GM10847 (cell line): ENCODE results near the gene ZNF318.

Experiments
- POLR2A ChIP-seq: IDR thresholded peaks from 2 replicates; pipeline ENCODE4 v1.6.1; 2011; ENCODE audit not compliant: insufficient read length; ENCODE audit errors: extremely low read depth

The ZNF318 gene

DNA sequence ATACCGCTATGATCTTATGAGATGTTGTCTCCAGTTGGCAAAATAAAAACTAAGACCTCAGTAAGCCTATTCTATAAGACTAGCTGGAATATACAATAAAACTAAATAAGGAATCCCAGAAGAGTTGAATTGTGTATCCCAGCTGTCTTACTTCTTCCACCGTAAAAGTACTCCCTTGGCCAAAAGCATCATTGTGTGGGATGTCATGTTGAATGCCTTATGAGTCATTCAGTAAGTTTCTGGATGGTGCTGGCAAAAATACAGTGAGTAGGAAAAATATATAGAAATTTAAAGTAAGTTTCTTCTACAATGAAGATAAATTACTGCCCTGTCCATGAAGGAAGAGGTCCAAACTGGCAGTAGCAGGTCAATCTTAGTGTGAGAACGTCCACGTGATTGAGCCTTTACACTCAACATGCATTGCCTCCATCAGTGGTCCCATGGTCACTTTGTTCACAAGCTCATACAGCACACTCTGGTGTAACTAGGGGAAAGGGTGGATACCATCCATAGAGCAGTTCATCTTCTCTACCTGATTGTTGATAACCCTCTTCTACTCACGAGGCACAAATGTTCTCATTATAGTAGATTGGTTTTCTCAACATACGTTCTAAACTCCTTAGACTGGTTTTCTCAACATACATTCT is 13.7 kb upstream of the ZNF318 start:
- TF ChIP-seq POLR2A = no peak

DNA sequence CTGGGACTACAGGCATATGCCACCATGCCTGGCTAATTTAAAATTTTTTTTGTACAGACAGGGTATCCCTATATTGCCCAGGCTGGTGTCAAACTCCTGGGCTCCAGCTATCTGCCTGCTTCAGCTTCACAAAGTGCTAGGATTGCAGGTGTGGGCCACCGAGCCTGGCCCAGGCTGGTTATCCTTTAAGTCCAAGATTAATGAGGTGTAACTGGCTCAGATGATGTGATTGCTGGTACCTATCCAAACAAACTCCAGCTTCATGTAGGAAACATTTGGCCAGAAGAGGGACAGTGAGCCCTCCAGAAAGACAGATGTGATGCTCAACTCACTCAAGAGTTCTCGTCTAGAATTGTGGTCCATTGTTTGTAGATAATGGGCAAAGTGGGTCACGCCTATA is 9.2 kb upstream of the ZNF318 start:
- no peak for TF ChIP-seq POLR2A

DNA sequence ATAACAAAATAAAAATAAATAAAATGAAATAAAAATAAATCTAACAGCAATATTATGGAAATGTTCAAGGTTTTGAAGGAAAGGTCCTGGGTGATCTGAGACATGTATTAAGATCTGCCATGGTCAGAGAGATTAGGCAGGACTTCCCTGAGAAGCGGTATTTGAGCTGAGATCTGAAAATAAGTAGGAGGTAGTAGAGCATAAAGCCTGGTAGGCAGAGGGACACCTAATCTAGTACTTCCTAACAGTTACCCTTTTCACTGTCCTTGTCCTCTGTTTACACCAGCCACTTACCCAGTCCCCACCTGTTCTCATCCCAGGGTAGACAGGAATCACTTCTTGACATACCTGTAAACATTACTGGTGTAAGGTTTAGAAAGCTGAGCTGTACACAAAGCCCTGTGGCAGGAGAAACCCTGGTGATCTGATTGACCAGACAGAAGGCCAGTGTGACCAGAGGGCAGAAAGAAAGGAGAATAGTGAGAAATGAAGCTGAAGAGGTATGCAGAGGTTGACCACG is 8.3 kb upstream of the ZNF318 start:
- TF ChIP-seq POLR2A = no peak

DNA sequence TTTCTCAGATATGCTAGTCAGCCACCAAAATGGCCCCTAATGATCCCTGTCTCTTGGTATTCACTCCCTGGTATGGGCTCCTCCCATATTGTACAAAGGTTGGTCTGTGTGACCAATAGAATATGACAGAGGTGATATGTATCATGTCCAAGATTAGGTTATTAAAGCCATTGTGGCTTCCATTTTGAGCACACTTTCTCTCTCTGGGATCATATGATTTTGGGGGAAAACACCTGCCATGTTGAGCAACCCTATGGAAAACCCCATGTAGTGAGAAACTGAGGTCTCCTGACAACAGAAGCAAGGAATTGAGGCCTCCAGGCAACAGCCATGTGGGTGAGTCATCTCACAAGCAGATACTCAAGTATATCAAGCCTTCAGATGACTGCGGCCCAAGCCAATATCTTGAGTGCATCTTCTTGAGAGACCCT is 7.1 kb upstream of the ZNF318 start:
- no peak for TF ChIP-seq POLR2A

DNA sequence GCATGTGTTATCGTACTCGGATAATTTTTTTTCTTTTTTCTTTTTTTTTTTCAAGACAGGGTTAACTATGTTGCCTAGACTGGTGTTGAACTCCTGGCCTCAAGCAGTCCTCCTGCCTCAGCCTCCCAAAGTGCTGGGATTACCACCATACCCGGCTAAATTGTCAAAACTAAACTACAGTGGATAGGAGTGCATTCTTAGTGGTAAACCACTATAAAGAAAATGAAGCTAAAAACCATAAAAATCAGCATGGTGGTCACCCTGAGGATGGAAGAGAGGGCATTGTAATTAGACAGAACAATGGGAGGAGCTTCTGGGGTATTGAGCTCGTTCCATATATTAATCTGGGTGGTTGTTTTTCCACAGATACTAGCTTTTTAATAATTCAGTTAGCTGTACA is 6.2 kb upstream of the ZNF318 start:
- TF ChIP-seq POLR2A = no peak

DNA sequence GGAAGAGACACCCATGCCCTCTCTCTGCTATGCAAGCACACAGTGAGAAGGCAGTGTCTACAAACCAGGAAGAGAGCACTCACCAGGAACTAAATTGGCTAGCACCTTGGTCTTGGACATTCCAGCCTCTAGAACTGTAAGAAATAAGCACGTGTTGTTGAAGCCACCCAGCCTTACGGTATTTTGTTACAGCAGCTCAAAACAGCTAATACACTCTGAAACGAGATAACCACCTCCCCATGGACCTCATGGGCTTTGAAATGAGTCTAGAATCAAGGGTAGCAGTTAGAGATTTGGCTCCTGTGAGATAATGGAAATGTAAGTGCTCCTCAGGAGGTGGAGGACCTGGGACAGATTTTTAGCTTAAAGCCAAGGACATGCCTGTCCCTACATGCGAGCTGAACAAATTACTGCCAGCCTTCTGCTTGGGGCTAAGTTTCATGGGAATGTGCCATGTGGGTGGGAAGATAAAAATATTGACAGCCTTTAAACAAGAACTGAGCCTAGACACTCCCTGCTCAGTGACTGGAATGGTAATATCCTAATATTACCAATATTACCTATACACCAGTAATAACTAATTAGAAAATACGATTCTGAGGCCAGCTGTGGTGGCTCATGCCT is 3.9 kb upstream of the ZNF318 start:
- no peak for TF ChIP-seq POLR2A

DNA sequence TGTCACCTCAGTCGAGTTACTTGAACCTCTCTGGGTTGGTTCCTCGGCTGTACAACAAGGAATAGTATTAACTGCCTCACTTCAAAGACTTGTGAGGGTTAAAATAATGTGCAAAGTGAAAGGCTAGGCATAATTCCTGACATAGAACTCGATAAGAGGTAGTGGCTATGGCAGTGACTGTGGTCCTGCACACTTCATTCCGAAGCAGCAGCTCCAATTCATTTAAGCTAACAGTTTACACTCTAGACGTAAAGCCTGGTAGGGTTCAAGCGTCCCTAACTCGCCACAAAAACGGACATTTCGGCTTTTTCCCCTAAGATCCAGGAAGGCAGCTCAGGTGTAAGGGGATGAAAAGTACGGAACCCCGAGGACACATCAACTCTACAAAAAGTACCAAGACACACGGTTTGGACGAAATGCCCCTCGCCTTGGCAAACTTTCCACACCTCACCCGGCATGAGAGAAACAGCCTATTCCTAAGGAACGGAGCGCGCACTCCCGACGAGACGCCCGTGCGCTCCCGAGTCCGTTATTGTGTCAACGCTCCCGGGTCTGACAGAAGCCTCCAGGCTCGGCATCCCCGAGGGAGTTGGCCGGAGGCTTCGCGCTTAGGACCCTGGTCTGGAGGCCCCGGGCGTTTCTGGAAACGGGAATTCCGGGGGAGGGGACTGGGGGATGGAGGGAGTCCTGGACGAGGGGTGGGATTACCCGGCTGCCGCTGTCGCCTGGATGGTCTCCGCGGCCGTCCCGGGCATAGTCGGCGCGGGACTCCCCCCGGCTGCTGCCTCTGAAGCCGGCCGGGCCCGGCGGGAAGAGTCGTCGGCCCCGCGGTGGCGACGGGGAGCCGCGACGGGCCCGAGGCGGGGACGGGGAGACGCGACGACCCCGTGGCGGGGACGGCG is 937 bp downstream of the ZNF318 start:
- TF ChIP-seq POLR2A = no peak

DNA sequence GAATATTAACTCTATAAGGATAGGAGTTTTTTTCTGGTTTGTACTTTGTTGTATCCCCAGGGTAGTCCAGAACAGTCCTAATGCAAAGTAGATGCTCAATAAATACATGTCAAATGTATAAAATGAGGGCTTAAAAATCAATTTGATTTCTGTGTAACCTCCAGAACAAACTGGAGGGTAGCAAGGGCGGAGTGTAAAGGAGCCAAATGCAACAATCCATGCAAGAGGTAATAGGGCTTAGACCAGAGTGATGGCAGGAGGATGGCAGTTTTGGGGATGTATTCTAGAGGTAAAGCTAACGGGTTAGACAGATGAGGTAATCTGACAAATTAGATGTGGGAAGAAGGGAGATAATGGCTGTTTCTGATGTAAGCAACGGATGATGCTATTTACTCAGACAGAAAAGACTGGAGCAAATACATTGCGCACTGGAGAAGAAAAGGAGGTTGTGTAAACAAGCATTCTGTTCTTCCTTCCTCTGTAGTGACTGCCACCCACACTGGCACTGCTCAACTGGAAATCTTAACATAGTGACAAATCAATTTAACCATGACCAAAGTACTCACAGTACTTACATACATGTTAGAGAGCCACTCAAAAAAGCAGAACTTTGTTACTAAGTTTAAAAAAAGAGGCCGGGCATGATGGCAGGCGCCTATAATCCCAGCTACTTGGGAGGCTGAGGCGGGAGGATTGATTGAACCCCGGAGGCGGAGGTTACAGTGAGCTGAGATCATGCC is 2.0 kb downstream of the ZNF318 start:
- no peak for TF ChIP-seq POLR2A

DNA sequence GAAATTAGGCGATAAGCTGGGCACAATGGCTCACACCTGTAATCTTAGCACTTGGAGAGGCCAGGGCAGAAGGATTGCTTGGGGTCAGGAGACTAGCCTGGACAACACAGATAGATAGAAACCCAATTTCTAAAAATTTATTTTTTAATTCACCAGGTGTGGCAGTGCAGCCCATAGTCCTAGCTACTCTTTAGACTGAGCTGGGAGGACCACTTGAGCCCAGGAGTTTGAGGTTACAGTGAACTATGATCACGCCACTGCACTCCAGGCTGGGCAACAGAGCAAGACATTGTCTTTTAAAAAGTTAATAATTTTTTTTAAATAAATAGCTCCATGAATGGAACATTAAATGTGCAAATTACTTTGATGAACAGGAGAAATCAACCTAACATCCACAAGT is 8.2 kb downstream of the ZNF318 start:
- TF ChIP-seq POLR2A = no peak

DNA sequence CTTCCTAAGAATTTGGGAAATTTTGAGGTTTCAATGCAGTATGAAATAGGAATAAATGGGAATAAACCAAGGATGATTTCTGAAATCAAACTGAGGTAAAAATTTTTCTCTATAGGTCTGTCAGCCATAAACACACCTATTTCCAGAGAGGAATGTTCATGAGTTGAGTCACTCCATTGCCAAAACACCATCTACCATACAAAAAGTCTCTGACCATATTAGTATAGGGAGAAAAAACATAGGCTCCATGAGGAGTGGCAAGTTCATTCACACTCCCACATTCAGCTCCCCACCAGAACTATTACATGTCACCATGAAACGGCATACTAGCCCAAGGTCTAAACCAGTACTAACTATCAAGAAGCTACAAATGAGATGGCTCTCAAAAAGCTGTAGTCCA is 9.6 kb downstream of the ZNF318 start:
- TF ChIP-seq POLR2A = no peak

DNA sequence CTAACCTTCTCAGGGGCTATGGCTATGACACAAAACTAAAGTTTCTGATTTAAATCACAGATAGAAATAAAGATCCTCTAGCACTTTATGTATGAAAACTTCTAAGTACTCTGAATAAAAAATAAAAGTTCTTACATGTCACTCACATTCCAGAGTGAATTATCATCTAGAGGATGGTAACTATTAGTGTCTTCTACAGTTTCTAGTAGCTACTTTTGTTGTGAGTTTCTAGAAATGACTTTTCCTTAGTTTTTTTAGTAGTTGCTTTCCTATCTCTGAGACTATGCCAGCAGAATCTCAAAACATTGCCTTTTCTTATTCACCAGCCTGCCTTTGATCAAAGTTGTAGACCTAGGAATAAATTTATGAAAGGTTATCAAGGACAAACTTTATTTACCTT is 10.1 kb downstream of the ZNF318 start:
- no peak for TF ChIP-seq POLR2A

DNA sequence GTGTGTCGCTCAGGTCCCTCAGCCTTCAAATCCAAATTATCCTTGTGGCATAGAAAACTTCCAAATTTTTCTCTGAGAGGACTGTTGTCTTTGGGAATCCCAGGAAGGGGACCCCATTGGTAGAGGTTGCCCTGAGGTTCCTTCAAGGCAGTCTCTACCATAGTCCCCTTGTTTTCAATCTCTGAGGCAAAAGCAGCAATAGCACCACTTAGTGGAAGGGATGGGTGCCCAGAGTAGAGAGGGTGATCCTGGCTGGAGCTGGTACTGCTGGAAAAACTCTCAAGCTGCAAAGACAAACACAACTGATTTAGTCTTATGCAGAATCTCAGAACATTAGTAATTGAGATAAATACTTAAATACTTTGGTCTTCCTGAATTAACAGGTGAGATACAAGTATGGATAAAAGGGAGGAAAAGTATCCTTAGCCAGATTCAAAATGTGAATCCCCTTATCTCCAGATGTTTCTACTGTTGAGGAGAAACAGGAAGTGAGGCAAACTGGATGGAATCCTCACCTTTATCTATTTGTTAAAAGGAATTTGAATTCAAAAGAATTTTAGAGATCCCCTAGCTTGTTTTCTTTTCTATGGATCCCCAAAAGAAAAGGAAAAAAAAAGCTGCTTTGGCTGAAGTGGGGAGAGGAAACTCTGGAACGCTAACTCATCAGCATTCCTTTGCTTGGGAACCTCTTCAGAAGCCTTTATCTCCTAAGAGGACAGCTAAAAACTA is 13.4 kb downstream of the ZNF318 start:
- TF ChIP-seq POLR2A = no peak

DNA sequence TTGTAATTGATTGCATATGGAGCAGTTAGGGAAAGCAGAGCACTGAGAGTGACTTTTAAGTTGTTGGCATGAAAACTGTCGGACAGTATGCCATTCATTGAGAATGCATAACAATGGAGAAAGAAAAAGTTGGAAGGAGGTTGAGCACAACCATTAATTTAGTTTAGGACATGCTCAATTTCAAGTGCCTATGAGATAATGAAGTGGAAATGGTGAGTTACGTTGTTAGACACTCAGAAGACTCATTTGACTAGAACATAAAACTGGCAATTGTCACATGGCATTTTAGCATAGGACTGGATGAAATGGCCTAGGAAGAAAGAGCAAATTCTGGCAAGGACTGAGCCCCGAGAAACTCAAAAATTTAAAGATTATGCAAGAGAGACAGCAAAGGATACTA is 22.0 kb downstream of the ZNF318 start:
- TF ChIP-seq POLR2A = no peak

DNA sequence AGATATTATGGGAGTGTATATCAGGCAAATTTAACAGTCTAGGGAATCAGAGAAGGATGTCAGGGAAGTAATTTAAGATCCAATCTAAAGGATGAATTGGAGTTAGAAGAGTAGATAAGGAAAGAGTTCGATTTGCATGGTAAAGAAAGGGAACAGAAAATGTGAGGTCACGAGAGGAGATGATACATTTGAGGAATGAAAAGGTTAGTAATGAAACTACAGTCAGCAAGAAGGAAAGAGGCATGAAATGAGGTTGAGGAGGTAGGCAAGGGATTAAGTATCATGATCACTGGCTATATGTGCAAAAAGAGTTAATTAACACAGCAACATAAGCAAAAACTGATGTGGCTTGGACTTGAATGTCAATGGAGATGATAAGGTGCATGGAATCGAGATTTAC is 22.4 kb downstream of the ZNF318 start:
- no peak for TF ChIP-seq POLR2A

DNA sequence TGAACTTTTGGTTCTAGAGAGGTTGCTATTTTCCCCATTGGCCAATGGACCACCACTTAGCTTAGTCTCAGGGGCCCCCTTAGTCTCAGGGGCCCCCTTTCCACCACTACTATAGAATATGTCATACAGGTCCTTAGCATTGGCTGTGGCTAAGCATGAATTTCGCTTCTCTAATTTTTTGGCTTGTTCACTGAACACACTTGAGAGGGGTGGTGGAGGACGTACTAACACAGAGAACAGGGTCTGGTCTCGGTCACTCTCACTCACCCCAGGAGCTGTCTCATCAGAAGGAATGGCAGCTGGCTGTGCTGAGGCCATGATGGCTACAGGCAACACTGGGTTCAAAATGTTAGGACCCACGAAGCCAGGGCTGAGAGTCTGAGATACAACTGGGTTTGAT is 30.3 kb downstream of the ZNF318 start:
- no peak for TF ChIP-seq POLR2A
